Fibroblast of lung (primary cell): ENCODE results near the gene SLC27A5.

ENCODE experiments used
- CTCF ChIP-seq, 2 donors: IDR thresholded peaks in 1 of 2; conservative IDR thresholded peaks in 1 of 2; 1 replicate in 1 of 2; 2 replicates in 1 of 2; pipeline ENCODE4 v1.5.1; 2011 to 2012; ENCODE audit warnings: low read length in 2 of 2, control low read depth in 1 of 2, inconsistent platforms in 1 of 2, low read depth in 1 of 2, mild to moderate bottlenecking in 1 of 2
- EZH2 ChIP-seq: IDR thresholded peaks from 2 replicates; pipeline ENCODE4 v1.5.1; 2012; ENCODE audit warnings: low read length, control low read depth, mild to moderate bottlenecking; ENCODE audit errors: missing control alignments

GRCh38 chr19:58480831-58481230, 31.0 kb downstream of the SLC27A5 start:
- TF ChIP-seq CTCF (conservative IDR thresholded peaks at IDR 0.05 in 1 of 2, IDR thresholded peaks at IDR 0.05 in 1 of 2; ENCODE audit: low read depth in 1 of 2, low read length in 2 of 2) (no peak), EZH2 (no peak)
